Activated CD8-positive, alpha-beta T cell treated with anti-CD3 and anti-CD28 coated beads, Interleukin-2, amount 10 ng/mL, durations not matched to agents 7 days and 5 days (primary cell): ENCODE results near the gene CHD6. TPM values are rescaled to one million over a fixed set of nuclear protein-coding genes. Genes with fewer than 3 reads are reported as not detected.

ENCODE experiments used
- ATAC-seq: fragments of 150-1000 bp; cut with Tn5 transposase; one replicate; pipeline ENCODE4 v1.10.0; 2021; ENCODE audit warnings: moderate library complexity
- CTCF ChIA-PET: fragments of 350-600 bp; sonication (Branson Sonifier 250); formaldehyde crosslinking; loops from one replicate; lab custom pipeline; 2021; ENCODE audit warnings: antibody characterized with exemption; lab: Charles Lee
- POLR2A ChIA-PET: fragments of 350-600 bp; sonication (Branson Sonifier 250); formaldehyde crosslinking; loops from one replicate; lab custom pipeline; 2021; ENCODE audit warnings: antibody characterized with exemption; lab: Charles Lee
- DNase-seq: peaks from one replicate; pipeline ENCODE4 v3.0.0-alpha.2; 2020
- H3K27ac Mint-ChIP-seq: one replicate; pipeline ENCODE4 v1.8.0; 2021; ENCODE audit warnings: mild to moderate bottlenecking, mixed read lengths
- H3K27me3 Mint-ChIP-seq: one replicate; pipeline ENCODE4 v1.8.0; 2021; ENCODE audit warnings: low read depth, mixed read lengths
- H3K36me3 Mint-ChIP-seq: one replicate; pipeline ENCODE4 v1.8.0; 2021; ENCODE audit warnings: low read depth, mixed read lengths
- H3K4me1 Mint-ChIP-seq: one replicate; pipeline ENCODE4 v1.8.0; 2021; ENCODE audit warnings: low read depth, mixed read lengths
- H3K4me3 Mint-ChIP-seq: one replicate; pipeline ENCODE4 v1.8.0; 2021; ENCODE audit warnings: mild to moderate bottlenecking, mixed read lengths
- H3K9me3 Mint-ChIP-seq: one replicate; pipeline ENCODE4 v1.8.0; 2022; ENCODE audit warnings: mixed read lengths; ENCODE audit not compliant: insufficient read depth
- total RNA-seq, 2 experiments: library from RNA; stranded (reverse); gene quantifications; one replicate each; pipeline ENCODE4 v1.2.3, GENCODE V29; 2021

Gene CHD6
- total RNA-seq, 2 experiments from 2014 or later, result 29.1 to 32.2 TPM

GRCh38 chr20:41533537-41534136 is 84.5 kb downstream of the CHD6 start:
- Mint-ChIP-seq H3K27me3 (no peaks in the 10 kb centered on the region), H3K9me3 (no peaks in the 10 kb centered on the region), H3K4me1 (no peaks in the 10 kb centered on the region), H3K4me3 (no peak overlapping the region), H3K27ac (no peak overlapping the region), H3K36me3 (peaks cover 14% of the 10 kb centered on the region)
- DNase-seq, result no peak
- ChIA-PET CTCF (no interaction called here), POLR2A (no interaction called here)
- no peak for ATAC-seq

GRCh38 chr20:41532935-41533334 is 85.2 kb downstream of the CHD6 start:
- ChIA-PET CTCF (no interaction called here), POLR2A (no interaction called here)
- H3K36me3 Mint-ChIP-seq, result peaks cover 13% of the 10 kb centered on the region

GRCh38 chr20:41531518-41532275 is 86.5 kb downstream of the CHD6 start:
- DNase-seq (no peak), ATAC-seq (no peak)
- H3K36me3 Mint-ChIP-seq, result peaks cover 9% of the 10 kb centered on the region
- CTCF ChIA-PET, result no interaction called here
- POLR2A ChIA-PET, result no interaction called here
- H3K27me3 Mint-ChIP-seq, result no peaks in the 10 kb centered on the region
- no peaks in the 10 kb centered on the region for H3K9me3 Mint-ChIP-seq
- no peaks in the 10 kb centered on the region for H3K4me1 Mint-ChIP-seq
- no peak overlapping the region for H3K27ac Mint-ChIP-seq
- no peak overlapping the region for H3K4me3 Mint-ChIP-seq

More at GRCh38 chr20:41532935-41533334, 85.2 kb downstream of the CHD6 start:
- ATAC-seq (no peak), DNase-seq (no peak)
- H3K4me3 Mint-ChIP-seq, result no peak overlapping the region
- H3K9me3 Mint-ChIP-seq, result no peaks in the 10 kb centered on the region
- H3K27me3 Mint-ChIP-seq, result no peaks in the 10 kb centered on the region
- no peaks in the 10 kb centered on the region for H3K4me1 Mint-ChIP-seq
- H3K27ac Mint-ChIP-seq, result no peak overlapping the region

GRCh38 chr20:41530923-41531322 is 87.3 kb downstream of the CHD6 start:
- ATAC-seq (no peak), DNase-seq (no peak)
- no peak overlapping the region for H3K27ac Mint-ChIP-seq
- peaks cover 15% of the 10 kb centered on the region for H3K36me3 Mint-ChIP-seq
- ChIA-PET POLR2A (no interaction called here), CTCF (no interaction called here)
- no peaks in the 10 kb centered on the region for H3K9me3 Mint-ChIP-seq
- no peak overlapping the region for H3K4me3 Mint-ChIP-seq
- no peaks in the 10 kb centered on the region for H3K27me3 Mint-ChIP-seq
- no peaks in the 10 kb centered on the region for H3K4me1 Mint-ChIP-seq

- ChIA-PET CTCF (no interaction called here), POLR2A (no interaction called here)
- ATAC-seq (no peak), DNase-seq (no peak)
- H3K4me3 Mint-ChIP-seq, result no peak overlapping the region
- H3K27me3 Mint-ChIP-seq, result no peaks in the 10 kb centered on the region
- H3K4me1 Mint-ChIP-seq, result peaks cover 2% of the 10 kb centered on the region
- no peaks in the 10 kb centered on the region for H3K9me3 Mint-ChIP-seq
- H3K27ac Mint-ChIP-seq, result no peak overlapping the region
- H3K36me3 Mint-ChIP-seq, result peaks cover 16% of the 10 kb centered on the region
These were observed 91.8 kb downstream of the CHD6 start for GRCh38 chr20:41526327-41526726.

GRCh38 chr20:41524980-41525613 is 93.1 kb downstream of the CHD6 start:
- ChIA-PET POLR2A (interaction anchor here (0.5 kb wide), 1 partner anchor 83 kb away, joined by 3 read pairs; no protein-coding TSS in a partner anchor), CTCF (no interaction called here)
- Mint-ChIP-seq H3K4me1 (peaks cover 2% of the 10 kb centered on the region), H3K4me3 (no peak overlapping the region), H3K36me3 (peaks cover 16% of the 10 kb centered on the region), H3K27me3 (no peaks in the 10 kb centered on the region), H3K27ac (no peak overlapping the region), H3K9me3 (no peaks in the 10 kb centered on the region)
- DNase-seq (no peak), ATAC-seq (no peak)

- H3K36me3 Mint-ChIP-seq, result peaks cover 15% of the 10 kb centered on the region
- H3K9me3 Mint-ChIP-seq, result no peaks in the 10 kb centered on the region
- H3K4me3 Mint-ChIP-seq, result no peak overlapping the region
- H3K27ac Mint-ChIP-seq, result no peak overlapping the region
- ATAC-seq, result no peak
- no peak for DNase-seq
- POLR2A ChIA-PET, result no interaction called here
- no peaks in the 10 kb centered on the region for H3K27me3 Mint-ChIP-seq
- H3K4me1 Mint-ChIP-seq, result peaks cover 2% of the 10 kb centered on the region
- CTCF ChIA-PET, result no interaction called here
These were observed 94.3 kb downstream of the CHD6 start for GRCh38 chr20:41523857-41524256.

DNA sequence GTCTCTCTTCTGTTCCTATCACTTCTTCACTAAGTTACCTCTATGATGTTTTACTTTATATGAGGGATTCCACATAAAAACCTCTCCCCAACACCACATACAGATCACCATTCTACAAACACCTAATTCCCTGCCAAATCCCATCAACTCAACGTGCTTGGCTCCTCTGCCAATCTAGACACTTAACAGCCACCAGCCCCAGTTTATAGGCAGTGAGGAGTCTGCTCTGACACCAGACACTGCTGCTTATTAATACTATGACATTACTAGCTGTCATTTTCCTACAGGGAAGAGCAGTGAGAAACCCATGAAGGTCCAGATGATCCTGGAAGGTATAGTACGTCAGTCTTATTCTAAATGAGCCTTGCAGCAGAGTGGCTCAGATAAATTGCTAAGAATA is 104.3 kb downstream of the CHD6 start:
- H3K27ac Mint-ChIP-seq, result no peak overlapping the region

DNA sequence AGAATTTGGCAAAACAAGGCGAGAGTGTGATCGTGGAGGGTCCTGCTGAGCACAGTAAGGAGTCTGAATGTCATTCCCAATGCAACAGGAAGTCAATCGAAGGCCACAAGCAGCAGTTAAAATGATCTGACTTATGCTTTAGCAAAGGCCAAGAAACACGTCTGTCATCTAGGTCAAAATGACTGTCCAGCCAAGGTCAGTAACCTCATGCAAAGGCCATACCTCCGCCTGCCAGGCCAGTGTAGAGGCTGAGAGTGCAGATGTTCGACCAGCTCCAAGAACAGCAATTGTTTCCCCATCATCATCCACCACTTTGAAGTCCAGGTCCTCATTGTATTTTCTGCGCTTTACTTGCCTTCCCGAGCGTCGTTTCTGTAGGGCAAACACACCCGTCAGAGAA is 105.6 kb downstream of the CHD6 start:
- H3K4me3 Mint-ChIP-seq, result no peak overlapping the region
- POLR2A ChIA-PET, result no interaction called here
- H3K9me3 Mint-ChIP-seq, result no peaks in the 10 kb centered on the region
- no peak for ATAC-seq
- no peak overlapping the region for H3K27ac Mint-ChIP-seq
- peaks cover 18% of the 10 kb centered on the region for H3K36me3 Mint-ChIP-seq
- no peak for DNase-seq
- H3K4me1 Mint-ChIP-seq, result peaks cover 8% of the 10 kb centered on the region
- H3K27me3 Mint-ChIP-seq, result no peaks in the 10 kb centered on the region
- CTCF ChIA-PET, result no interaction called here

More for the DNA sequence above, 104.3 kb downstream of the CHD6 start:
- CTCF ChIA-PET, result no interaction called here
- DNase-seq (no peak), ATAC-seq (no peak)
- Mint-ChIP-seq H3K36me3 (peaks cover 17% of the 10 kb centered on the region), H3K27me3 (no peaks in the 10 kb centered on the region), H3K4me1 (no peaks in the 10 kb centered on the region), H3K9me3 (no peaks in the 10 kb centered on the region), H3K4me3 (no peak overlapping the region)
- POLR2A ChIA-PET, result no interaction called here

- H3K4me1 Mint-ChIP-seq, result peaks cover 8% of the 10 kb centered on the region
- H3K36me3 Mint-ChIP-seq, result peaks cover 22% of the 10 kb centered on the region
- no peak for ATAC-seq
- H3K27ac Mint-ChIP-seq, result no peak overlapping the region
- H3K4me3 Mint-ChIP-seq, result no peak overlapping the region
- CTCF ChIA-PET, result no interaction called here
- POLR2A ChIA-PET, result no interaction called here
- no peaks in the 10 kb centered on the region for H3K27me3 Mint-ChIP-seq
- DNase-seq, result no peak
- H3K9me3 Mint-ChIP-seq, result no peaks in the 10 kb centered on the region
These were observed 107.2 kb downstream of the CHD6 start for GRCh38 chr20:41510847-41511450.

DNA sequence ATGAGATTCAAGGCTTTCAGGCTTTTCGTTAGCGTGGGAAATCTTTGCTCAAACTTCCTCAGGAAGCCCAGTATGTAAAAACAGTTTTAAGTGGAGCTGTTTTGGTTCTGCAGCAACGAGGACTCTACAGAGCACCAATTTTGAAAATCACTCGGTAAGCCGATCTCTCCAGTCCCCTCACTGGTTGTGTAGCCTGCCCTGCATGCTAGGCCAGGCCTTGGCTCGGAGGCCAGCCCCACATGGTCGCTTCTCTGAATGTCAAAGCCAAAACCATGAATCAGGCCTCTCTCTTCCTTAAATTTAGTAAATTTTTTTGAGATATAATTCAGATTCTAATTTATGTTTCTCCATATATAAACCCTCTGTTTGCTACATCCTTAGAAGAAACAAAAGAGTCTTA is 108.0 kb downstream of the CHD6 start:
- ChIA-PET POLR2A (no interaction called here), CTCF (no interaction called here)
- Mint-ChIP-seq H3K9me3 (no peaks in the 10 kb centered on the region), H3K4me3 (no peak overlapping the region), H3K36me3 (peaks cover 27% of the 10 kb centered on the region), H3K27me3 (no peaks in the 10 kb centered on the region), H3K27ac (no peak overlapping the region), H3K4me1 (peaks cover 8% of the 10 kb centered on the region)
- DNase-seq (no peak), ATAC-seq (no peak)
